HEK293 (cell line): Measurements from ENCODE around the gene DIP2C.

Source experiments
- CTCF ChIA-PET: fragments of 350-600 bp; formaldehyde crosslinking; extraction: SDS; loops from one replicate; lab custom pipeline; 2021; ENCODE audit warnings: antibody characterized with exemption; lab: Yijun Ruan, JAX
- POLR2A ChIA-PET: fragments of 300-600 bp; formaldehyde crosslinking; extraction: SDS; loops from one replicate; lab custom pipeline; 2020; ENCODE audit warnings: antibody characterized with exemption, inconsistent platforms; lab: Yijun Ruan, JAX
- H3K27ac ChIP-seq: fragments of 200-500 bp; sonication (Bioruptor generic); 2 replicates; pipeline ENCODE4 v1.5.1; 2014; ENCODE audit warnings: low read depth, low read length, control low read depth, inconsistent platforms; ENCODE audit errors: extremely low read depth
- H3K36me3 ChIP-seq, 2 experiments: fragments of 200-500 bp in 1 of 2; sonication (Bioruptor generic) in 1 of 2; 1 replicate in 1 of 2; 2 replicates in 1 of 2; pipeline ENCODE4 v1.5.1; 2014 to 2017; ENCODE audit warnings: inconsistent platforms in 2 of 2, low read length in 2 of 2; ENCODE audit not compliant: control insufficient read depth in 2 of 2, insufficient read depth in 1 of 2
- H3K4me1 ChIP-seq: fragments of 200-500 bp; sonication (Bioruptor generic); 2 replicates; pipeline ENCODE4 v1.5.1; 2014; ENCODE audit warnings: mild to moderate bottlenecking, low read length, inconsistent platforms; ENCODE audit not compliant: control insufficient read depth, insufficient read depth
- H3K4me3 ChIP-seq: 2 replicates; pipeline ENCODE4 v1.5.1; 2011; ENCODE audit warnings: low read depth, mild to moderate bottlenecking, control low read depth, low read length, moderate library complexity
- H3K9me3 ChIP-seq: fragments of 200-500 bp; sonication (Bioruptor generic); 2 replicates; pipeline ENCODE4 v1.5.1; 2014; ENCODE audit warnings: low read depth, low read length, inconsistent platforms; ENCODE audit not compliant: control insufficient read depth, insufficient read depth
- HIC1 ChIP-seq: fragments of 450-650 bp; formaldehyde crosslinking; IDR thresholded peaks from 2 replicates; pipeline ENCODE4 v1.5.1; 2016; ENCODE audit warnings: missing biosample characterization, missing genetic modification characterization
- KLF9 ChIP-seq: fragments of 450-650 bp; formaldehyde crosslinking; IDR thresholded peaks from 2 replicates; pipeline ENCODE4 v1.5.1; 2016; ENCODE audit warnings: missing biosample characterization, missing genetic modification characterization, low read depth
- PATZ1 ChIP-seq: fragments of 450-650 bp; formaldehyde crosslinking; IDR thresholded peaks from 2 replicates; pipeline ENCODE4 v1.5.1; 2016; ENCODE audit warnings: missing biosample characterization, missing genetic modification characterization
- REST ChIP-seq: fragments of 450-650 bp; formaldehyde crosslinking; IDR thresholded peaks from 2 replicates; pipeline ENCODE4 v1.5.1; 2016; ENCODE audit warnings: missing biosample characterization, missing genetic modification characterization
- SP3 ChIP-seq: fragments of 450-650 bp; formaldehyde crosslinking; IDR thresholded peaks from 2 replicates; pipeline ENCODE4 v1.5.1; 2016; ENCODE audit warnings: missing biosample characterization, missing genetic modification characterization
- ZBTB11 ChIP-seq: fragments of 450-650 bp; formaldehyde crosslinking; conservative IDR thresholded peaks from 2 replicates; pipeline ENCODE4 v1.5.1; 2016; ENCODE audit warnings: low read depth, missing biosample characterization, missing genetic modification characterization
- ZBTB26 ChIP-seq: fragments of 450-650 bp; formaldehyde crosslinking; optimal IDR thresholded peaks from 2 replicates; pipeline ENCODE3; 2016; ENCODE audit warnings: missing biosample characterization, mild to moderate bottlenecking, missing genetic modification characterization
- ZBTB49 ChIP-seq: fragments of 450-650 bp; formaldehyde crosslinking; IDR thresholded peaks from 2 replicates; pipeline ENCODE4 v1.5.1; 2016; ENCODE audit warnings: missing biosample characterization, missing genetic modification characterization, low read depth
- ZEB2 ChIP-seq: fragments of 450-650 bp; formaldehyde crosslinking; IDR thresholded peaks from 2 replicates; pipeline ENCODE4 v1.5.1; 2016; ENCODE audit warnings: missing biosample characterization, missing genetic modification characterization
- ZNF221 ChIP-seq: fragments of 450-650 bp; formaldehyde crosslinking; IDR thresholded peaks from 2 replicates; pipeline ENCODE4 v1.5.1; 2017; ENCODE audit warnings: missing biosample characterization, missing genetic modification characterization, borderline replicate concordance
- ZNF362 ChIP-seq: fragments of 450-650 bp; formaldehyde crosslinking; IDR thresholded peaks from 2 replicates; pipeline ENCODE4 v1.5.1; 2016; ENCODE audit warnings: missing biosample characterization, missing genetic modification characterization
- ZNF596 ChIP-seq: fragments of 450-650 bp; IDR thresholded peaks from 2 replicates; pipeline ENCODE4 v1.5.0; 2018; ENCODE audit warnings: missing biosample characterization, mild to moderate bottlenecking, missing genetic modification characterization, moderate library complexity

Gene DIP2C

GRCh38 chr10:343231-344220, 345.9 kb downstream of the DIP2C start (continued):
- TF ChIP-seq ZNF362 (no peak), SP3 (tag by site-specific recombination) (no peak), ZEB2 (tag by site-specific recombination) (no peak), ZBTB26 (tag by site-specific recombination) (no peak)
- TF ChIP-seq, all 188 proteins: peak for 0

- TF ChIP-seq REST (no peak), HIC1 (tag by site-specific recombination) (no peak), ZNF221 (no peak), ZBTB11 (tag by site-specific recombination) (no peak), KLF9 (tag by site-specific recombination) (no peak), ZNF596 (tag by site-specific recombination) (no peak), PATZ1 (no peak), ZBTB49 (tag by site-specific recombination) (no peak)
- H3K36me3 ChIP-seq, result peaks cover 9 to 55% of the 10 kb centered on the region in 2 experiments; a peak in 2 of 3 replicates
- no peaks in the 10 kb centered on the region for H3K4me1 ChIP-seq
- H3K9me3 ChIP-seq, result no peaks in the 10 kb centered on the region
- H3K4me3 ChIP-seq, result no peak overlapping the region
- POLR2A ChIA-PET, result no interaction called here
- CTCF ChIA-PET, result interaction anchor here (0.7 kb wide), 1 partner anchor 99 kb away, joined by 3 read pairs; no protein-coding TSS in a partner anchor
- H3K27ac ChIP-seq, result no peak overlapping the region
Observed at GRCh38 chr10:341081-341740, 348.3 kb downstream of the DIP2C start.
